Vagina (tissue), 2 donors: ENCODE results near the gene ANKRD53.

ENCODE experiments used
- CTCF ChIP-seq, 3 experiments: fragments of 450-650 bp in 2 of 3; fragments of 200-600 bp in 1 of 3; sonication (generic) in 1 of 3; IDR thresholded peaks; one replicate each; pipeline ENCODE4 v1.5.1; 2017 to 2019; ENCODE audit warnings: antibody characterized with exemption in 3 of 3, mild to moderate bottlenecking in 2 of 3, moderate library complexity in 2 of 3
- POLR2A ChIP-seq, 2 donors: fragments of 450-650 bp; IDR thresholded peaks; one replicate each; pipeline ENCODE4 v1.6.1; 2017; ENCODE audit warnings: antibody characterized with exemption in 2 of 2, mild to moderate bottlenecking in 2 of 2, moderate library complexity in 2 of 2

- no peak for TF ChIP-seq CTCF (IDR thresholded peaks at IDR 0.05)
- TF ChIP-seq POLR2A (IDR thresholded peaks at IDR 0.05): no peak
Measured at GRCh38 chr2:71018625-71019024, 40.2 kb downstream of the ANKRD53 start.
